Measurements from ENCODE around the gene GPR142. TPM values are rescaled to one million over a fixed set of nuclear protein-coding genes. Genes with fewer than 3 reads are reported as not detected.

The GPR142 gene
- total RNA-seq, 1 experiment from 2014 or later, result 0.33 TPM

GRCh38 chr17:74339537-74340195 is 27.6 kb upstream of the GPR142 start:
- peaks cover 2% of the 10 kb centered on the region; the same call in 1 of the 2 replicates for H3K4me1 ChIP-seq (ENCODE audit: insufficient read depth, low read length)
- no peak overlapping the region for H3T11ph ChIP-seq (ENCODE audit: low read length)
- no peaks in the 10 kb centered on the region for H4K20me1 ChIP-seq (ENCODE audit: control insufficient read depth, insufficient read depth, insufficient read length)
- H3K9me3 ChIP-seq (ENCODE audit: control insufficient read depth, low read depth, low read length), result no peaks in the 10 kb centered on the region
- no peak overlapping the region for H3K9ac ChIP-seq (ENCODE audit: extremely low read depth, insufficient read length, low read length)
- no peak for DNase-seq
- H2BK15ac ChIP-seq (ENCODE audit: low read depth, low read length), result no peak overlapping the region
- H3K18ac ChIP-seq (ENCODE audit: insufficient read length, low read depth, low read length), result no peak overlapping the region
- H3K4me2 ChIP-seq (ENCODE audit: insufficient read depth, insufficient read length, low read length), result no peak overlapping the region
- Mint-ChIP-seq H3K4me1 (peaks cover 30 to 53% of the 10 kb centered on the region in 2 experiments), H3K36me3 (ENCODE audit: insufficient read depth in 1 of 3, low read depth in 3 of 3) (no peaks in the 10 kb centered on the region), H3K9me3 (no peaks in the 10 kb centered on the region), H3K27ac (no peak overlapping the region), H3K27me3 (ENCODE audit: low read depth) (peaks cover 29% of the 10 kb centered on the region), H3K4me3 (no peak overlapping the region)
- no peak overlapping the region for H2BK120ac ChIP-seq (ENCODE audit: low read depth, low read length, poor library complexity, severe bottlenecking)
- H4K5ac ChIP-seq (ENCODE audit: insufficient read length, low read depth, low read length), result no peak overlapping the region
- no peak overlapping the region for H2AFZ ChIP-seq (ENCODE audit: low read length)
- no peak overlapping the region for H3K4ac ChIP-seq (ENCODE audit: low read depth, low read length)
- H3K27me3 ChIP-seq (ENCODE audit: insufficient read depth, low read length), result no peaks in the 10 kb centered on the region
- H3K14ac ChIP-seq (ENCODE audit: insufficient read depth, low read length), result no peak overlapping the region
- H4K91ac ChIP-seq (ENCODE audit: insufficient read length, low read depth, low read length), result no peak overlapping the region
- WGBS (ENCODE audit: extremely low coverage, insufficient read length, low lambda C conversion rate), result no CpG with 5 or more reads among the region's 19 CpGs
- H3K27ac ChIP-seq (ENCODE audit: insufficient read length, low read depth, low read length), result no peak overlapping the region
- H3K23ac ChIP-seq (ENCODE audit: insufficient read length, low read depth, low read length), result no peak overlapping the region
- no peaks in the 10 kb centered on the region for H3K23me2 ChIP-seq (ENCODE audit: insufficient read length, low read depth, low read length, poor library complexity, severe bottlenecking)
- no peak overlapping the region for H2BK12ac ChIP-seq (ENCODE audit: insufficient read length, low read depth, low read length)
- TF ChIP-seq, protein P1, sequence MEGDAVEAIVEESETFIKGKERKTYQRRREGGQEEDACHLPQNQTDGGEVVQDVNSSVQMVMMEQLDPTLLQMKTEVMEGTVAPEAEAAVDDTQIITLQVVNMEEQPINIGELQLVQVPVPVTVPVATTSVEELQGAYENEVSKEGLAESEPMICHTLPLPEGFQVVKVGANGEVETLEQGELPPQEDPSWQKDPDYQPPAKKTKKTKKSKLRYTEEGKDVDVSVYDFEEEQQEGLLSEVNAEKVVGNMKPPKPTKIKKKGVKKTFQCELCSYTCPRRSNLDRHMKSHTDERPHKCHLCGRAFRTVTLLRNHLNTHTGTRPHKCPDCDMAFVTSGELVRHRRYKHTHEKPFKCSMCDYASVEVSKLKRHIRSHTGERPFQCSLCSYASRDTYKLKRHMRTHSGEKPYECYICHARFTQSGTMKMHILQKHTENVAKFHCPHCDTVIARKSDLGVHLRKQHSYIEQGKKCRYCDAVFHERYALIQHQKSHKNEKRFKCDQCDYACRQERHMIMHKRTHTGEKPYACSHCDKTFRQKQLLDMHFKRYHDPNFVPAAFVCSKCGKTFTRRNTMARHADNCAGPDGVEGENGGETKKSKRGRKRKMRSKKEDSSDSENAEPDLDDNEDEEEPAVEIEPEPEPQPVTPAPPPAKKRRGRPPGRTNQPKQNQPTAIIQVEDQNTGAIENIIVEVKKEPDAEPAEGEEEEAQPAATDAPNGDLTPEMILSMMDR (conservative IDR thresholded peaks at IDR 0.05), result no peak
- no peaks in the 10 kb centered on the region for H3K79me1 ChIP-seq (ENCODE audit: insufficient read depth, low read depth, low read length, poor library complexity, severe bottlenecking)
- H3K56ac ChIP-seq (ENCODE audit: insufficient read length, low read depth, low read length), result no peak overlapping the region
- no peak overlapping the region for H2BK5ac ChIP-seq (ENCODE audit: insufficient read length, low read length)
- no peaks in the 10 kb centered on the region for H3K79me2 ChIP-seq (ENCODE audit: insufficient read depth, low read length)
- no peak overlapping the region for H2AK5ac ChIP-seq (ENCODE audit: insufficient read length, low read length)
- H2BK20ac ChIP-seq (ENCODE audit: low read depth, low read length, poor library complexity, severe bottlenecking), result no peak overlapping the region
- no peak overlapping the region for H4K8ac ChIP-seq (replicated peaks; ENCODE audit: insufficient read length, low read depth, low read length)
